ENCODE measurements around the gene PNKD.

PNKD gene

DNA sequence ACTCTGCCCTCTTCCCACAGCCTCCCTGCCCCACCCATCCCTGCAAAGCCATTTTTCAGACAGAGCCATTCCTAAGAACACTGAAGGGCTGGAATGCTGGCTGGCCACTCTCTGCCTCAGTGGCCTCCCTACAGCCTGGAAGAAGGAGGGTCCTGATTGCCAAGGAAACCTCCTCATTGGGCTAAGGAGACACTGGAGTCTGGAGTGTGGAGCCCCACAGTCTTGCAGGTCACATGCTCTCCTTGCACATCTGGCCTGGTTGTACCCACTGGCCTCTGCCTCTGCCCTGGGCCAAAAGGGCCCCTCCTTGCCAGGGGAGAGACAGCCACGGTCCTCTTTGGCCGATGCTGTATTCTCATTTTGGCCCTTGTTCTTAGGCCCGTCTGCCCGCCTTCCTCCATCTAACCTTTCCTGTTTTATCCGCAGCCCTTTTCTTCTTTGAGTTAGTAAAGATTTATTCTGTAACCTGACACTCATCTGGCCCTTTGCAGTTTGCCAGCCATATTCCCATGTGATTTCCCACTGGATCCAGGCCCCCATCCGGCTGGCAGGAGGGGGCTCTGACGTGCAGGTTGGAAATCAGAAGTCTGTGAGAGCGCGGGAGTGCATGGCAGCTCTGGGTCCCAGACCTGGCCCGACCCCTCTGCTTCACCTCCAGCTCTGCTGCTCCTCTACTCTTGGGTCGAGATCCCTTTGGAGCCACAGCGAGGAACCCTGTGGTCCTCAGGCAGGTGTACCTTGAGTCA is 75.3 kb downstream of the PNKD start:
- DNase-seq, result no peak

DNA sequence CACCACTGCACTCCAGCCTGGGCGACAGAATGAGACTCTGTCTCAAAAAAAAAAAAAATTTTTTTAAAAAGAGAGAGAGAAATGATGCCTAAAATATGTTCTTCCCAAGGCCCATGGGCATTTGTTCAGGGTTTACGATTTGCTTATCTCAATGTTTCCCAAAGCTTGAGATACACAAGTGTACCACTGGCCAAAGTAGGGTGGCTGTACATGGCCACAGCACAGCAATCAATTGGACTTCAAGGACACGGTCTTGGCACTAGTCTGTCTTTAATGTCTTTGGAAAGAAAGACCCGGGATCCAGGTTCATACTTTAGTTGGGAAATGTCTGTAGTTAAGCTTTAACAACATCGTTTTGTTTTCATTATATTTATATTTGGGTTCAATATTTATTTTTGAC is 76.9 kb downstream of the PNKD start:
- DNase-seq, result no peak

DNA sequence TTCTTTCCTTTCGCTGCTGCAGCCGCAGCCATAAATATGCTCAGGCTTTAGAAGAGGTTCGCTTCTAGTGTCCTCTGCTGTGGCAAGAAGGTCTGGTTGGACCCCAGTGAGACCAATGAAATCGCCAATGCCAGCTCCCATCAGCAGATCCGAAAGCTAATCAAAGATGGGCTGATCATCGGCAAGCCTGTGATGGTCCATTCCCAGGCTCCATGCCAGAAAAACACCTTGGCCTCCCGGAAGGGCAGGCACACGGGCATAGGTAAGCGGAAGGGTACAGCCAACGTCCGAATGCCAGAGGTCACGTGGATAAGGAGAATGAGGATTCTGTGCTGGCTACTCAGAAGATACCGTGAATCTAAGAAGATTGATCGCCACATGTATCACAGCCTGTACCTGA is 83.7 kb downstream of the PNKD start:
- no peak for DNase-seq

DNA sequence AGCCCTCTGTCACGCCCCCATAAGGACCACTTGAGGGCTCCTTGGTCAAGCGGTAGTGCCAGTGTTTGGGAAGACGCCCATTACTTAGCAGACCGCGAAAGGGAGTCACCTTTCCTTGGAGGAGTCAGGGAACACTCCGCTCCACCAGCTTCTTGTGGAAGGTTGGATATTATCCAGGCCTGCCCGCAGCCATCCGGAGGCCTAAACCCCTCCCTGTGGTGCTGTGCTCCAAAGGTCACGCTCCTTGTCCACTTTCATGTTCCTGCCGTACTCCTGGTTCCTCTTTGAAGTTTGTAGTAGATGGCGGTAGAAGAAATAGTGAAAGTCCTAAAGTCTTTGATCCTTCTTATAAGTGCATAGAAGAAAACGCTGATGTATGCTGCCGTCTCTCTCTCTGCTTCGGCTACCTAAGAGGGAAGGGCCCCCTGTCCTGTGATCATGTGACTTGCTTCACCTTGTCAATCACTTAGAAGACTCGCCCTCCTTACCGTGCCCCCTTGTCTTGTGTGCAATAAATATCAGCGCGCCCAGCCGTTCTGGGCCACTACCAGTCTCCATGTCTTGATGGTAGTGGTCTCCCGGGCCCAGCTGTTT is 84.6 kb downstream of the PNKD start:
- no peak for DNase-seq

DNA sequence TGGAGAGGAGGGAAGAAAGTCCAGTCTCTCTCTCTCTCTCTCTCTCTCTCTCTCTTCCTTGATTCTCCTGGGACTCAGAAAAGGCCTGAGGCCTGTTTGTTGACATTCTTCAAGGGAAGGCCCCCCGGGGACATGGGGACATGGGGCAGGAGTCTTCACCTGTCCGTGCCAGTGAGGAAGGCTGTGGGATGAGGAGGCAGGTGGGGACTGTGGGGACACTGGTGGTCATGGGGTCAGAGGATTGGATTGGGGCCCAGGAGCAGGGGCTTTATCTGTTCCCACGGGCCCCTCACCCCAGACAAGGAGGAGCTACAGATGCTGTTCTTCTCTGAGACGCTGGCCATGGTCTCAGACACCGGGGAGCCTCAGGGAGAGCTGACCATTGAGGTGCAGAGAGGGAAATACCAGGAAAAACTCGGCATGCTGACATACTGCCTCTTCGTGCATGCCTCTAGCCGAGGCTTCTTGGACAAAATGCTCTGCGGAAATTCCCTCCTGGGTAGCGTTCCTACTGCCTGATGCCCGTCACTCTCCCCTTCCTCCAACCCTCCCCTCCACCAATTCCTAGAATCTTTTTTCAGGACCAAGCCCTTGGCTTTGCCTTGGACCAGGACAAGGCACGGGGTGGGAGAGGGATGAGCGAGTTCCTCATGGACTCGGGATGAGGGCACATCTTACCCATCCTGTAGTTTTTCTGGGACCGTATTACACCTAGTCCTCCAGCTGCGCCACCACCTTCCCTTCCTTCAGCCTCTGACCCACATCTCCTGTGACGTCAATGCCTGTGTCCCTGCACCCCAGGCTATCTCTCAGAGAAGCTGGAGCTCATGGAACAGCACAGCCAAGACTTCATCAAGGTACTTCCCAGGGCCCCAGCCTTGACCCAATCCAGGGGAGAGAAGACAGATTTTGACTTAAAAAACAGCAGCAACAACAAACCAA is 87.2 kb downstream of the PNKD start:
- DNase-seq, result no peak

DNA sequence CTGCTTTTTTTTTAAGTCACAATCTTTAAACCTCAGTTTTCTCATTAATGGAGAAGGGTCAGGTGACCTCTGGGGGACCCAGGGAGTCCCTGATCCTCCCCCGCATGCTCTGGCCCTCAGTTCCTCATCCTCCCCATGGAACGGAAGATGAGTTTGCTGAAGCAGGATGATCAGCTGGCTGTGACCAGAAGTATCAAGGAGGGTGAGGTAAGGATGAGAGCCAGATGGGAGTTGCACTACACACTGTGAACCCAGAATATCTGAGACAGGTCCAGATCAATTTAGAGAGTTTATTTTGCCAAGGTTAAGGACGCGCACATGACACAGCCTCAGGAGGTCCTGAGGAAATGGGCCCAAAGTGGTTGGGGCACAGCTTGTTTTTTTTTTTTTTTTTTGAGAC is 90.1 kb downstream of the PNKD start:
- DNase-seq, result peak; percentile 72

DNA sequence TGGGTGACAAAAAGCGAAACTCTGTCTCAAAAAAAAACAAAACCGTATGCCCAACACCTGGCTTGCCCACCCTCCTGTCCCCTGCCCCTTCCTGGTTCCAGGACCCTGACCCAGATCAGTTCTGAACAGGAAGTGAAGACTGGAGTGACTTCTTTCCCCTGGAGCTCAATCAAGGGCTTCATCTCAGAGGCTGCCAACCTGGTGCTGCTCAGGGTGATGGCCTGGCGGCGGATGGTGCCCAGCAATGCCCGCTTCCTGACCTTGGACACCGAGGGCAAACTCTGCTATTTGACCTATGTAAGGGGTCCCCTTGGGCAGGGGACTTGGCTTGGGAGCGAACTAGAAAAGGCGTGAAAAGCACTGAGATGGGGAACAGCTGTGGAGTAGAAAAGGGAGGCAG is 92.3 kb downstream of the PNKD start:
- no peak for DNase-seq

DNA sequence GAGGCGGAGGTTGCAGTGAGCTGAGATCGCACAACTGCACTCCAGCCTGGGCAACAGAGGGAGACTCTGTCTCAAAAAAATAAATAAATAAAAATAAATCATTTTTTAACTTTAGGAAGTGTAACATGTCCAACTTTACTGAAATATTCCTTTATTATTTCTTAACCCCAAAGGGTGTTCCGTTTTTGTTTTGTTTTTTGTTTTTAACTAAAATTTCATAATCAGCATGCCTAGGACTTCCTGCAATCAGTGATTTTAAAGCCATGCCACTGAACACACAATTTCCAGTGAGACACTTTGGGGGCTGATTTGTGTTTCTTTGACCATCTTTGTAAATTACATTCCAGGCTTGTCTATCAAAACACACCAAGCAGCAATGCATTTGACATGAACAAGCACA is 93.4 kb downstream of the PNKD start:
- DNase-seq, result no peak

DNA sequence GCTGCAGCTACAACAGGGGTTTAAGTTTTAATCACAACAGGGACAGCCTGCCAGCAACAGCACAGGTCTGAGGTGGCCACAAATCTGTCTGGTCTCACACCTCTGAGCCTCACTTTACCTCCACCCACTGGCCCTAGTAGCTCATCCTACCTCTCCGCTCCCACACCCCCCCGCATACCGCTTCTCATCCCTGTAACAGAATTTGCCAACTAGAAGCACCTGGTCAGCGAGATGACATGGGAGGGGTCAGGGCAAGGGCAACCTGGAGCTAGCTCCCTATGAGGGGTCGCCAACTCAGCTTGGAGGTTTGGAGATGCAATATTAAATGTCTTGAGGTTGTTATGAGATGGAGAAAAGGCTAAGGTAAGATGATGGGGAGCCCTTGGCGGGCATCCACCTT is 93.9 kb downstream of the PNKD start:
- DNase-seq, result no peak

DNA sequence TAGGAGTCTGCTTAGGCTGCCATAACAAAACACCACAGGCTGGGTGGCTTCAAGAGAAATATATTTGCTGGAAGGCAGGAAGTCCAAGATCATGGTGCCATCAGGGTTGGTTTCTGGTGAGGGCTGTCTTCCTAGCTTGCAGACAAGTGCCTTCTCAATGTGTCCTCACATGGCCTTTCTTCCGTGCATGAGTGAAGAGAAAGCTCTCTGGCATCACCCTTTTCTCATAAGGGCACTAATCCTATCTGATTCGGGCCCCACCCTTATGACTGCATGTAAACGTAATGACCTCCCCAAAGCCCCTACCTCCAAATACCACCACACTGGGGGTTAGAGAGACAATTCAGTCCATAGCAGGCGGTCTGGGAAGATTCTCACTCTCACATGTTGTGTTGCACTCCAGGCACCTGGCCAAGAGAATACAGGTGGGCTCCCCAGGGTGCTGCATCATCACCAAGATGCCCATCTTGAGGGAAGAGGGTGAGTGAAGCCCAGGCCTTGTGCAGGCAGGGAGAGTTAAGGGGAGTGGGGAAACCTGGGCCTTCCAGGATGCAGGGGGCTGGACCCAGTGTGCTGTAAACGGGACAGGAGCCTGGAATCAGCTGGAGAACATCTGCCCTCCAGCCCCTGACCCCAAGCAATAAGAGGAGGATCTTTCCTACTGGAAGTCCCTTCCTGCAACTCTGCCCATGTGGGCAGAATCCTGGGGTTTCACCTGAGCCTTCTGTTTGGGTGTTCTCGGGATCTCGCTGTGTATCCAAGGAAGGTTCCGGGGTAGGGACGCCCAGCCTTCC is 96.5 kb downstream of the PNKD start:
- no peak for DNase-seq

DNA sequence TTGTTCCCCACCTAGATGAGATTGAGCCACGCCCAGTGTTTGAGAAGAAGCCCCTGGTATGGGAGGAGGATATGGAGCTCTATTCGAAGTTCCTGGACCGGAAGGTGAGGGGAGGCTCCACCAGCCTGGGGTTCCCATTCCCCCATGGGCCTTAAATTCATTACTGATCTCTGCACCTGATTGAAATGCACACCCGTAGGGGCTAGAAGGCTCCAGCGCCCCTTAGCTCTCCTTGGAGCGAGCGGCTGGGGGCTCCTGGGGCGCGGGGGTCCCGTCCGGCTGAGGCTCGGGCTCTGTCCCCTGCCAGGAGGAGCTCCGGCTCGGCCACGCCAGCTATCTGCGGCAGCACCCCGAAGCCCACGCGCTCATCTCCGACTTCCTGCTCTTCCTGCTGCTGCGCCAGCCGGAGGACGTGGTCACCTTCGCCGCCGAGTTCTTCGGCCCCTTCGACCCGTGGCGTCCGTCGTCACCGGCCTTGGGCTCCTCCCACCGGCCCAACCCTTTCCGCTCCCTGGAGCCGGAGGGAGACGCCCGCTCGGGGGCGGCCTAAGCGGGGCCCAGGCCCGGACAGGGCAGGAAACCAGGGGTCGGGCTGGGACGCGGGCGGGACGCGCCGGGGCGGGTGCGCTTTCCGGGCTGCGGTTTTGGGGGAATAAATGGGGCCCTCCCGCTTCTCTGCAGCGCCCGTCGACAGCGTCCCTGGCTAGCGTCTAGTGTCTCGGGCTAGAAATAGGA is 97.3 kb downstream of the PNKD start:
- peak; percentile 84 for DNase-seq

DNA sequence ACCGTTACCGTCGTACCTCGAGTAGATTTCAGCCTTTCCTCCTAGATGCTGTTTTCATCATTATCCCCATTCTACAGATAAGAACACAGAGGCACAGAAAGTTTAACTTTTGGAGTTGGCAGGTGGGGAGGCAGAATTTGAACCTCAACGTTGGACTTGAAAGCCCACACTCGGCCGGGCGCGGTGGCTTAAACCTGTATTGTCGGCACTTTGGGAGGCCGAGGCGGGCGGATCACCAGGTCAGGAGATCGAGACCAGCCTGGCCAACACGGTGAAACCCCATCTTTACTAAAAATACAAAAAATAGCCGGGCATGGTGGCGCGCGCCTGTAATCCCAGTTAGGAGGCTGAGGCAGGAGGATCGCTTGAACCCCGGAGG is 97.8 kb downstream of the PNKD start:
- no peak for DNase-seq

DNA sequence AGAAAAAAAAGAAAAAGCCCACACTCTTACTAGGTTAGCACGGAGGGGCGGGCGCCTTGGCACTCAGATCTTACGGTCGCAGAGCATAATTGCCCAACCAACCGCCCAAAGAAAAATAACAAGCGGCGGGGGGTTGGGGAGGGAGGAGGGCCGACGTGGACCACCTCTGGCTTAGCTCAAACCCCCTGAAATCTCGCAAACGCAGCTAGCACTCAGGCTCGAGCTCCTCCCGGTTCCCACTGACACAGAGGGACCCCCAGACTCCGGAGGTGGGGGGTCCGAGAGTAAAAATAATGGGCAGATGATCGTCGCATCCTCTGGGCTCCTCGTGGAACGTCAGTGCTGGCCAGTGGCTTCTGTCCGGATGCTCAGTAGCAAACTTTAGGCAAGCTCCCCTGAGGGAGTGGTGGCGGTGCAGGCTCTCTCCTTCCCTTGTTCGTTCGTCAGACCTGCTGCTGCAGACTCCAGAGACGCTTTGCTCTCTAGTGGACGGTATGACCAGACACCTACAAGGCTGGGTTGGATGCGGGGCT is 98.4 kb downstream of the PNKD start:
- DNase-seq, result no peak

DNA sequence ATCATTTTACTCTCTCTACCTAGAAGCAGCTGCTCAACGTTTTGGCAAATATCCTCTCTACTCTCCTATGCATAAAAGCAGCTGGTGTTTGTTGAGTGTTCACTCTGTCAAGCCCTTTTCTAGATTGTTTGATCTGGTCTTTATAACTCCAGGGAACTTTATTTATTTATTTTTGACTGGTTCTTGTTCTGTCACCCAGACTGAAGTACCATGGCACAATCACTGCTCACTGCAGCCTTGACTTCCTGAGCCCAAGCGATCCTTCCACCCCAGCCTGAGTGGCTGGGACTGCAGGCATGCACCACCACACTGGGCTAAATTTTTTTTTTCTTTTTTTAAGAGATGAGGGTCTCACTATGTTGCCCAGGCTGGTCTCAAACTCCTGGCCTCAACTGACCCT is 99.0 kb downstream of the PNKD start:
- no peak for DNase-seq

DNA sequence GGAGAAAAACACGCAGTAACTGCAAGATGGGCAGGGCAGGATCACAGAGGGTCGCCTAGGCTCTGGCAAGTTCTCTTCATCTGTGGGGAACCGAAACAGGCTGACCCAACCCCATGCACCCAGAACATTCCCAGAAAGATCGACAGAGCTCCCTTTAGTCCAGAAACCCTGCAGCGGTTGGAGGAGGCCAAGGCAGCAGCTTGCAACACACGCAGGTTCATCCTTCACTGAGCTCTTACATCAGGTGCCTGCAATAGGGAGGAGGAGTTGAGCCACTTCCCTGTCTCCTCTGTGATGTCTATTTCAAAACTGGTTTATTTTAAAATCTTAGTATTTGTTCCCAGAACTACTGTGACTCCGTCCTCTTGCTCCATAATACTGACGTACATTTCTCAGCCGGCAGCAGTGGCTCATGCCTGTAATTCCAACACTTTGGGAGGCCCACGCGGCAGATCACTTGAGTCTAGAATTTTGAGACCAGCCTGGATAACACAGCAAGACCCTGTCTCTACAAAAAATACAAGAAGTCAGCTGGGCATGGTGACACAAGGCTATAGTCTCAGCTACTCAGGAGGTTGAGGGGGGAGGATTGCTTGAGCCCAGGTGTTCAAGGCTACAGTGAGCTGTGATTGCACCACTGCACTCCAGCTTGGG is 100.2 kb downstream of the PNKD start:
- peak; percentile 96 for DNase-seq

DNA sequence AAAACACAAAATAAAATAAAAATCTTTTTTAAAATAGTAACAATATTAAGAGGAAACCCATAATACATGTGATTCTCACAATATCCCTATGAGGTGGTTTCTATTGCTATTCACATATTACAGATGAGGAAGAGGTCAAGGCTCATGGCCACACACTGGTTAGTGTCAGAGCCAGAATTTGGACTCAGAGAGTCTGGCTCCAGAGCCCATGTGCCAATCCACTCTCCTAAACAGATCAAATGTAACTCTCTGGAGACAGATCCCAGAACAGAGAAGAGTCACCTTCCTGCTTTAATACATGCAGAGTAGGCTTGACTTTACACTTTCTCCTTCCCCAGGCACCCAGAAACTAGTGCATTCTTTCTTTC is 101.6 kb downstream of the PNKD start:
- peak; percentile 28 for DNase-seq

DNA sequence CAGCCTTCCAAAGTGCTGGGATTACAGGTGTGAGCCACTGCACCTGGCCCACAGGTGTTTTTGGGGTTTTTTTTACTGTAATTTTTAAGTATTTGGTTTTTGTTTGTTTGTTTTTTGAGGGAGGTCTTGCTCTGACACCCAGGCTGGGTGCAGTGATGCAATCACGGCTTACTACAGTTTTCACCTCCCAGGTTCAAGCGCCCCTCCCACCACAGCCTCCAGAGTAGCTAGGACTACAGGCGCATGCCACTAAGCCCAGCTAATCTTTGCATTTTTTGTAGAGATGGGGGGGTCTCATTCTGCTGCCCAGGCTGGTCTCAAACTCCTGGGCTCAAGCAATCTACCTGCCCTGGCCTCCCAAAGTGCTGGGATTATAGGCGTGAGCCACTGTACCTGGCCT is 104.5 kb downstream of the PNKD start:
- no peak for DNase-seq

DNA sequence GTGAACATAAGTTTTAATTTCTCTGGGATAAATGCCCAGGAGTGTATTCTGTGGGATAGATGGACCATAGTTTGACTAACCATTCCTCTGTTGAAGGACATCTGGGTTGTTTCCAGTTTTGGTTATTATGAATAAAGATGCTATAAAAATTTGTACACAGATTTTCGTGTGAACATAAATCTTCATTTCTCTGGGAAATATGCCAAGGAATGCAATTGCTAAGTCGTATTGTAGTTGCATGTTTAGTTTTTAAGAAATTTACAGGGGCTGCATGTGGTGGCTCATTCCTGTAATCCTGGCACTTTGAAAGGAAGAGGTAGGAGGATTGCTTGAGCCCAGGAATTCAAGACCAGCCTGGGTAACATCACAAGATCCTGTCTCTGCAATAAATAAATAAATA is 104.9 kb downstream of the PNKD start:
- no peak for DNase-seq

DNA sequence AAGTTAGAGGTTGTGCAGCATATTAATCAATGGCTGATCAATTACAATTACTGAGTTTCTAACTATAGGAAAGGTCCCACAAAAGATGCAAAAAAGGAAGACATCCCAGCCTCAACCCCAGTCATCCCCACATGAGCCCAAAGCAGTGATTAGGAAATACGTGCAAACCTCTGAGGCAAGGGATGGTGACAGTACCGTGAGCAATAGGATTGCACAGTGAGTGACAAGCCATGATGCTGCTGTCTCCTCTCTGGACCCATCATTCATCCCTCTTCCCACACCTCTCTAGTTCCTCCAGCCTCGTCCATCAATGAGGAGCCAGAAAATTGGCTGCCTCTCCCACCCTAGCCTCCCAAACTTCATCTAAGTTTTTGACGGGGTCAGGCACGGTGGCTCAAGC is 107.7 kb downstream of the PNKD start:
- no peak for DNase-seq

DNA sequence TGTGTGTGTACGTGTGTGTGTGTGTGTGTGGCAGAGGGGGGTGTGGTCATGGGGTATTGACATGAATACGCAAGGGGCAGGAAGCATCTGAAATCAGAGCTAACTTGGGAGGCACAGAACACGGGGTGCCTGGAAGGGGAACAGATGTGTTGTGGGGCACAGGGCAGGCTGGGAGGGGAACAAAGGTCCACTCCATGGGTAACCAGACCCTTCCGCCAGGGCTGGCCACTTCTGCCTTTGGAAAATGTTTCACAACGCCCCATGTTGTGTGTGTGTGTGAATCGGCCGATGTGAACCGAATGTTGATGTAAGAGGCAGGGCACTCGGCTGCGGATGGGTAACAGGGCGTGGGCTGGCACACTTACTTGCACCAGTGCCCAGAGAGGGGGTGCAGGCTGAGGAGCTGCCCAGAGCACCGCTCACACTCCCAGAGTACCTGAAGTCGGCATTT is 111.6 kb downstream of the PNKD start, which contains the start of gene SLC11A1:
SLC11A1 (plus strand) TSS at position 358 of the 451 bp plus-strand sequence. CDS start 96 bp downstream, outside the sequence.
- DNase-seq, result peak; percentile 74

DNA sequence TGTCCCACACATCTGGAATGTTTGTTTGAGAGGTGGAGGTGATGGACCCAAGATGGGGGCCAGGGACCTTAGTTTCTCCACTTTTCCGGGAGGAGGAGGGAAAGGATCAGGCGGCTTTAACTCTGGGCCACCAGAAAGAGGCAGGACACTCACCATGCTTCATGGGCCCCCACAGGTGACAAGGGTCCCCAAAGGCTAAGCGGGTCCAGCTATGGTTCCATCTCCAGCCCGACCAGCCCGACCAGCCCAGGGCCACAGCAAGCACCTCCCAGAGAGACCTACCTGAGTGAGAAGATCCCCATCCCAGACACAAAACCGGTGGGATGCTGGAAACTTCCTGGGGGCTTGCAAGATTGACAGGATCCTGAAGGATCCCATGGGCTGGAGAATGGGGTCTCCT is 112.5 kb downstream of the PNKD start:
- DNase-seq, result no peak
